Measurements from ENCODE around the gene FARSA.
A peak's percentile ranks its signal among the peaks of the same experiment; 100 is the strongest.
"Not testable (repeated sequence)": the region's sequence is repeated elsewhere in the genome, so short reads cannot be mapped to it uniquely, and the experiment has no call there.

Gene FARSA

DNA sequence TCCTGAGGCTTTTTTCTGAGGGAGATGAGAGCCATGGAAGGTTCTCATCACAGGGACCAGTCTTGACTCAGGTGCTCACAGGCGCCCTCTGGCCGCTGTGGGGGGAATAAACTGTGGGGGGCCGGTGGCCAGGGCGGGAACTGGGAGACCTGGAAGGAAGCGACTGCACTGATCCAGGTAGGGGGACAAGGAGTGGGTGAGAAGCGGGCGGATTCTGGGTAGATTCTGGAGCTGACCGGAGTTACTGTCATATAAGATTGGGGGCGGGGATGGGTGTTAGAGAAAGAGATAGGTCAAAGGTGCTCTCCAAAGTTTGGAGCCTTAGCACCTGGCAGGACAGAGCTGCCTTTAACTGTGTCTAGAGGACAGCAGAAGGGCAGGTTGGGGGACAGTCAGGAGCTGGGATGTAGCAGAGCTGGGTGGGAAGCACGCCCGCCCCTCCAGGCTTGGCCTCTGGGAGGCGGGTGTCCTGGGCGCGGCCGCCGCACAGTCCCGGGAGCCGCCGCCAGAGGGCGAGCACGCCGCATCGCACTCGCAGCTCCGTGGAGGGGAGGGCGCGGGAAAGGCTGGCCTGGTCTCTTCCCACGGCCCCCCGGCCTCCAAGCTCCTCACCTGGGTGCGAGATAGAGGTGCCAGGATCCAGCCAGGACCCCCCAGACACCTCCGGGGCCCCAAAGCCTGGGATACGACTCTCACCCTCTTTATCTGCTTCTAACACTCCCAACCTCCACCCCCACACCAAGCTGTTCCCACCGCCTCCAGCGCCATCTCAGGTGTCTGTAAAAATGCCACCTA is 31.7 kb upstream of the FARSA start:
- peak overlapping the region; percentile 55 for H3K4me3 ChIP-seq (ENCODE audit: control insufficient read depth, low read depth, low read length)
- TF ChIP-seq, protein P1, sequence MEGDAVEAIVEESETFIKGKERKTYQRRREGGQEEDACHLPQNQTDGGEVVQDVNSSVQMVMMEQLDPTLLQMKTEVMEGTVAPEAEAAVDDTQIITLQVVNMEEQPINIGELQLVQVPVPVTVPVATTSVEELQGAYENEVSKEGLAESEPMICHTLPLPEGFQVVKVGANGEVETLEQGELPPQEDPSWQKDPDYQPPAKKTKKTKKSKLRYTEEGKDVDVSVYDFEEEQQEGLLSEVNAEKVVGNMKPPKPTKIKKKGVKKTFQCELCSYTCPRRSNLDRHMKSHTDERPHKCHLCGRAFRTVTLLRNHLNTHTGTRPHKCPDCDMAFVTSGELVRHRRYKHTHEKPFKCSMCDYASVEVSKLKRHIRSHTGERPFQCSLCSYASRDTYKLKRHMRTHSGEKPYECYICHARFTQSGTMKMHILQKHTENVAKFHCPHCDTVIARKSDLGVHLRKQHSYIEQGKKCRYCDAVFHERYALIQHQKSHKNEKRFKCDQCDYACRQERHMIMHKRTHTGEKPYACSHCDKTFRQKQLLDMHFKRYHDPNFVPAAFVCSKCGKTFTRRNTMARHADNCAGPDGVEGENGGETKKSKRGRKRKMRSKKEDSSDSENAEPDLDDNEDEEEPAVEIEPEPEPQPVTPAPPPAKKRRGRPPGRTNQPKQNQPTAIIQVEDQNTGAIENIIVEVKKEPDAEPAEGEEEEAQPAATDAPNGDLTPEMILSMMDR (conservative IDR thresholded peaks at IDR 0.05; ENCODE audit: control insufficient read depth, insufficient read depth, low read depth, low read length) = peak; percentile 77
- DNase-seq (ENCODE audit: low read depth) = peak; percentile 66

DNA sequence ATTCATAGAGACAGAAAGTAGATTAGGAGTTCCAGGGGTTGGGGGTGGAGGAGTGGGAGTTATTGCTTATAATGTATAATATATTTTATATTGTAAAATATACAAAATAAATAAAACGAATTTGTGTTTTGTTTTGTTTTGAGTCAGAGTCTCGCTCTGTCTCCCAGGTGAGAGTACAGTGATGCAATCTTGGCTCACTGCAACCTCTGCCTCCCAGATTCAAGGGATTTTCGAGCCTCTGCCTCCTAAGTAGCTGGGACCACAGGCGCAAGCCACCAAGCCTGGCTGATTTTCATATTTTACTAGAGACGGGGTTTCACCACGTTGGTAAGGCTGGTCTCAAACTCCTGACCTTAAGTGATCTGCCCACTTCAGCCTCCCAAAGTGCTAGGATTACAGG is 26.0 kb upstream of the FARSA start:
- DNase-seq (ENCODE audit: low read depth) = no peak
- TF ChIP-seq, protein P1 (conservative IDR thresholded peaks at IDR 0.05; ENCODE audit: control insufficient read depth, insufficient read depth, low read depth, low read length) = no peak
- H3K4me3 ChIP-seq (ENCODE audit: control insufficient read depth, low read depth, low read length) = no peak overlapping the region

DNA sequence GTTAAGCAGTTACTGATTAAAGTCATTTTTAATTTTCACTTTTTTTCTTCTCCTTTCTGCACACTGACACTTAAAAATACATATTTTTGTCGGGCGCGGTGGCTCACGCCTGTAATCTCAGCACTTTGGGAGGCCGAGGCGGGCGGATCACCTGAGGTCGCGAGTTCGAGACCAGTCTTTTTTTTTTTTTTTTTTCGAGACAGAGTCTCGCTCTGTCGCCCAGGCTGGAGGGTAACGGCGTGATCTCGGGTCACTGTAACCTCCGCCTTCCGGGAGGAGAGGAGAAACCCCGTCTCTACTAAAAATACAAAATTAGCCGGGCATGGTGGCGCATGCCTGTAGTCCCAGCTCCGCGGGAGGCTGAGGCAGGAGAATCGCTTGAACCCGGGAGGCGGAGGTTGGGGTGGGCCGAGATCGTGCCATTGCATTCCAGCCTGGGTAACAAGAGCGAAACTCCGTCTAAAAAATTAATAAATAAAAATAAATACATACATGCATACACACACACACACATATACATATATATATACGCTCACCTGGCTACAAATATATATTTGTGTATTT is 24.0 kb upstream of the FARSA start:
- DNase-seq (ENCODE audit: low read depth) = not testable (repeated sequence)
- peak overlapping the region; percentile 88 for H3K4me3 ChIP-seq (ENCODE audit: control insufficient read depth, low read depth, low read length)

DNA sequence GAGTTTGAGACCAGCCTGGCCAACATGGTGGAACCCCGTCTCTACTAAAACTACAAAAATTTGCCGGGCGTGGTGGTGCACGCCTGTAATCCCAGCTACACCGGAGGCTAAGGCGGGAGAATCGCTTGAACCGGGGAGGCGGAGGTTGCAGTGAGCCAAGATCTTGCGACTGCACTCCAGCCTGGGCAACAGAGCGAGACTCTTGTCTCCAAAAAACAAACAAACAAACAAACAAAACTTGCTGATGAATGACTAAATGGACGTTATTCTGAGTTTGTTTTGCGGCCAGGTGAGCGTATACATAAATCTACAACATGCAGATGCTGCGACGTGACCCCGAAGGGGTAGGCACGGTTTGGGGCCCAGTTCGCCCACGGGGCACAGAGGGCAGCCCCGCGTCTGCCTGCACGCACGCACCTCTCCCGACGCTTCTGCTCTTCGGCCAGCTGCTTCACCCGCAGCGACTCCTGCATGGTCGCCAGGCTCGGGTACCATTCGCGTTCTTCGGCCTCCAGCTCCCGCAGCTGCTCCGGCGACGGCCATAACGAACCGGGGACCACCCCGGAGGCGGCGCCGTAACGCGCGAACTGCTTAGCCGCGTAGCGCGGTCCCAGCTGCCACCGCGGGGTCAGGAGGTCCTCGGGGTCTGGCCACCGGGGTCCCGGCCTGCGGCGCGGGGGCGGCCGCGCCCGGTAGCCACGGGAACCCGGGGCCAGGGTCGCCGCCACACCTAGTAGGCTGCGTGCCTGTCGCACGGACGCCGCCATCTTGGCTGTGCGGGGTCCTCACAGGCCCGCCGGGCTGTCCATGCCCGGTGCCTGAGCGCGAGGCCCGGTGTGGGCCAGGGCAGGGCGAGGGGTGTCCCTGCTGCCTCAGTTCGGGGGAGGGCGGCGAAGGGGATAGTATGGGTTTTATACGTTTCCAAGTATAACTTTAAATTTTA is 23.2 kb upstream of the FARSA start, which contains the start of gene GADD45GIP1:
TSS of gene GADD45GIP1 (minus strand) at position 778 of the 943 bp plus-strand sequence. CDS start at position 767, 11 bp downstream.
- TF ChIP-seq, protein P1 (conservative IDR thresholded peaks at IDR 0.05; ENCODE audit: control insufficient read depth, insufficient read depth, low read depth, low read length) = no peak
- peak within 1 kb of the TSS; percentile 88 for H3K4me3 ChIP-seq (ENCODE audit: control insufficient read depth, low read depth, low read length)
- peak; percentile 75 for DNase-seq (ENCODE audit: low read depth)

DNA sequence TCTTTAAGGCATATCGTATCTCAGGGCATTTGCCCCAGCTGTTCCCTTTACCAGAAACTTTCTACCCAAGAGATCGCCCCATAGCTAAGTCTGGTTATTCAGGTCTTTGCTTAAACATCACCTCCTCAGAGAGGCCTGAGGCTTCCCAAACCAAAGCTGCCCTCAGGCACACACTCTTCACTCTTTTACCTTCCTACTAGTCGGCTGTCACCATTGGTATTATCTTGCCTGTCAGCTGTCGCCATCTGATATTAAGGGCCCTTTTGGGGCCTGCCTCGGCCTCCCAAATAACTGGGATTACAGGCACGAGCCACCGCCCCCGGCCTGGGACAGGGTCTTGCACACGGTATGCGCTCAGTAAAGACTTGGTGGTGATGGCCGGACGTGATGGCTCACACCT is 22.5 kb upstream of the FARSA start:
- peak overlapping the region; percentile 88 for H3K4me3 ChIP-seq (ENCODE audit: control insufficient read depth, low read depth, low read length)
- TF ChIP-seq, protein P1 (conservative IDR thresholded peaks at IDR 0.05; ENCODE audit: control insufficient read depth, insufficient read depth, low read depth, low read length) = no peak
- DNase-seq (ENCODE audit: low read depth) = no peak

DNA sequence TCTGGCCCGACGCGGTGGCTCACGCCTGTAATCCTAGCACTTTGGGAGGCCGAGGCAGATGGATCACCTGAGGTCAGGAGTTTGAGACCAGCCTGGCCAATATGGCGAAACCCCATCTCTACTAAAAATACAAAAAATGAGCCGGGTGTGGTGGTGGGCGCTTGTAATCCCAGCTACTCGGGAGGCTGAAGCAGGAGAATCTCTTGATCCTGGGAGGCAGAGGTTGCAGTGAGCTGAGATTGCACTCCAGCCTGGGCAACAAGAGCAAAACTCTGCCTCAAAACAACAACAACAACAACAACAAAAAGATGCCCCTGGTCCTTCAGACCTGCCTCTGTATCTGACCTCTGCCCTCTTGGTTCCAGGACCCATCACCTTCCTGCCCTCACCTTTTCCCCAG is 22.1 kb upstream of the FARSA start:
- H3K4me3 ChIP-seq (ENCODE audit: control insufficient read depth, low read depth, low read length) = peak overlapping the region; percentile 88

DNA sequence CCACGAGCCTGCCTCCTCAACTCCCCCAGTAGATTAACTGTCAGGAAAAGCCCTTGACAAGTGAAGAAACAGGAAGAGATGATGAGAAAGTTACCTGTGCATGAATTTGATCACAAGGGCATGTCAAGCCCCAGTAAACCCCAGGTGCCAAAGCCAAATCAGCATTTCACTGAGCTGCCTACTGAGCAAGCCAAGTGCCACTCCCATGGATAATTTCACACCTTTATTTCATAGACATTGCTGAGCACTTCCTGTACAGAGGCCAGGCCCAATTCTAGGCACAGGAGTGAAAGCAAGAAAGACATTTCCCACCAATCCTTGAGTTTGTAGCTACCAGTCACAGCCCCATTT is 21.1 kb upstream of the FARSA start:
- TF ChIP-seq, protein P1 (conservative IDR thresholded peaks at IDR 0.05; ENCODE audit: control insufficient read depth, insufficient read depth, low read depth, low read length) = no peak
- DNase-seq (ENCODE audit: low read depth) = no peak
- H3K4me3 ChIP-seq (ENCODE audit: control insufficient read depth, low read depth, low read length) = no peak overlapping the region

More for the DNA sequence above, 22.1 kb upstream of the FARSA start:
- not testable (repeated sequence) for DNase-seq (ENCODE audit: low read depth)

Measured in fibroblast of mammary gland (primary cell).